Measurements from ENCODE around the gene COQ8A.
A peak's percentile ranks its signal among the peaks of the same experiment; 100 is the strongest.

Gene COQ8A

GRCh38 chr1:226973898-226974543 is 33.9 kb downstream of the COQ8A start:
- DNase-seq (ENCODE audit: extremely low read depth, low read depth) = no peak
- peak; percentile 11 for TF ChIP-seq CTCF (IDR thresholded peaks at IDR 0.05; ENCODE audit: low read depth, low read length)

GRCh38 chr1:226974544-226975258 is 34.6 kb downstream of the COQ8A start:
- TF ChIP-seq CTCF (IDR thresholded peaks at IDR 0.05; ENCODE audit: low read depth, low read length) = no peak
- no peak for DNase-seq (ENCODE audit: extremely low read depth, low read depth)

GRCh38 chr1:226975259-226976250 is 35.5 kb downstream of the COQ8A start:
- no peak for DNase-seq (ENCODE audit: extremely low read depth, low read depth)

GRCh38 chr1:226976276-226976977 is 36.3 kb downstream of the COQ8A start:
- no peak for TF ChIP-seq CTCF (IDR thresholded peaks at IDR 0.05; ENCODE audit: low read depth, low read length)
- no peak for DNase-seq (ENCODE audit: extremely low read depth, low read depth)

More at GRCh38 chr1:226975259-226976250, 35.5 kb downstream of the COQ8A start:
- TF ChIP-seq CTCF (IDR thresholded peaks at IDR 0.05; ENCODE audit: low read depth, low read length) = no peak

- DNase-seq (ENCODE audit: extremely low read depth, low read depth) = no peak
- no peak for TF ChIP-seq CTCF (IDR thresholded peaks at IDR 0.05; ENCODE audit: low read depth, low read length)
These were observed 37.0 kb downstream of the COQ8A start for GRCh38 chr1:226976978-226977642.

GRCh38 chr1:226977643-226978431 is 37.7 kb downstream of the COQ8A start:
- no peak for TF ChIP-seq CTCF (IDR thresholded peaks at IDR 0.05; ENCODE audit: low read depth, low read length)
- no peak for DNase-seq (ENCODE audit: extremely low read depth, low read depth)
